WTC11 (cell line): ENCODE results near the gene DEFB113.

ENCODE experiments used
- NFE2L1 ChIP-seq: sonication (generic); formaldehyde crosslinking; IDR thresholded peaks from 2 replicates; pipeline ENCODE4 v1.8.1; 2023; ENCODE audit warnings: missing genetic modification reagents
- NFYB ChIP-seq: sonication (generic); formaldehyde crosslinking; conservative IDR thresholded peaks from 2 replicates; pipeline ENCODE4 v1.8.0; 2022; ENCODE audit warnings: low read depth, missing genetic modification reagents
- TCF7 ChIP-seq: sonication (generic); formaldehyde crosslinking; IDR thresholded peaks from 2 replicates; pipeline ENCODE4 v1.8.0; 2022; ENCODE audit warnings: mild to moderate bottlenecking, low read depth, missing genetic modification reagents, moderate library complexity
- TEAD4 ChIP-seq: sonication (generic); formaldehyde crosslinking; IDR thresholded peaks from 2 replicates; pipeline ENCODE4 v1.8.0; 2022; ENCODE audit warnings: mild to moderate bottlenecking, missing genetic modification reagents
- ZNF121 ChIP-seq: sonication (generic); formaldehyde crosslinking; IDR thresholded peaks from 2 replicates; pipeline ENCODE4 v1.8.0; 2023; ENCODE audit warnings: missing genetic modification reagents
- ZNF263 ChIP-seq: sonication (generic); formaldehyde crosslinking; IDR thresholded peaks from 2 replicates; pipeline ENCODE4 v1.8.1; 2022; ENCODE audit warnings: low read depth, mild to moderate bottlenecking, moderate library complexity, missing genetic modification reagents
- TF ChIP-seq, protein P1 (sequence below): fragments of 200-600 bp; IDR thresholded peaks from 2 replicates; pipeline ENCODE4 v1.8.0; 2022; ENCODE audit warnings: antibody characterized with exemption

DNA sequence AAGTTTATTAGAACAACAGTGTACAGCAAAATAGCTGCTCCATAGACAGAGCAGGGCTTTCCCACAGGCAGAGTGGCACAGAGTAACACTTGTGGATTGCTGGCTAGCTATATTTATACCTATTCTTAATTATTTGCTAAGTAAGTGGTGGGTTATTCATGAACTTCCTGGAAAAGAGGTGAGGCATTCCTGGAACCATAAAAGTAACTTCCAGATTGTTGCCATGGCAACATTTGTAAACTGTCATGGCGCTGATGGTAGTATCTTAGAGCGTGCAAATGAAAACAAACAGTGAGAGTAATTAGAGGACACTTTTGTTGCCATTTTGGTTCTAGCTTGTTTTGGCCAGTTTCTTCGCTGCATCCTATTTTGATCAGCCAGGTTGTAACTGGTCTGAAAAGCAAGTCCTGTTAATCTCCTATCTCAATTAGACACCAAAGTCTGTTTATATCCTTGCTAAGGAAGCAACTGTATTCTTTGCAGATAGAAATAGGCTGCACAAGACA is 29.4 kb downstream of the DEFB113 start:
- TF ChIP-seq TEAD4 (CRISPR knock-in tag): no peak
- no peak for TF ChIP-seq ZNF263 (CRISPR knock-in tag)
- no peak for TF ChIP-seq TCF7 (CRISPR knock-in tag)
- no peak for TF ChIP-seq ZNF121 (CRISPR knock-in tag)
- TF ChIP-seq, protein P1, sequence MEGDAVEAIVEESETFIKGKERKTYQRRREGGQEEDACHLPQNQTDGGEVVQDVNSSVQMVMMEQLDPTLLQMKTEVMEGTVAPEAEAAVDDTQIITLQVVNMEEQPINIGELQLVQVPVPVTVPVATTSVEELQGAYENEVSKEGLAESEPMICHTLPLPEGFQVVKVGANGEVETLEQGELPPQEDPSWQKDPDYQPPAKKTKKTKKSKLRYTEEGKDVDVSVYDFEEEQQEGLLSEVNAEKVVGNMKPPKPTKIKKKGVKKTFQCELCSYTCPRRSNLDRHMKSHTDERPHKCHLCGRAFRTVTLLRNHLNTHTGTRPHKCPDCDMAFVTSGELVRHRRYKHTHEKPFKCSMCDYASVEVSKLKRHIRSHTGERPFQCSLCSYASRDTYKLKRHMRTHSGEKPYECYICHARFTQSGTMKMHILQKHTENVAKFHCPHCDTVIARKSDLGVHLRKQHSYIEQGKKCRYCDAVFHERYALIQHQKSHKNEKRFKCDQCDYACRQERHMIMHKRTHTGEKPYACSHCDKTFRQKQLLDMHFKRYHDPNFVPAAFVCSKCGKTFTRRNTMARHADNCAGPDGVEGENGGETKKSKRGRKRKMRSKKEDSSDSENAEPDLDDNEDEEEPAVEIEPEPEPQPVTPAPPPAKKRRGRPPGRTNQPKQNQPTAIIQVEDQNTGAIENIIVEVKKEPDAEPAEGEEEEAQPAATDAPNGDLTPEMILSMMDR: no peak
- no peak for TF ChIP-seq NFYB (CRISPR knock-in tag)
- TF ChIP-seq NFE2L1 (CRISPR knock-in tag): no peak
